Pericardium fibroblast (primary cell): ENCODE data around the gene GFY. TPM values are rescaled to one million over a fixed set of nuclear protein-coding genes. Genes with fewer than 3 reads are reported as not detected.

Experiments
- total RNA-seq: library from RNA; depleted of rRNA; stranded (reverse); fragments of >200 nt; gene quantifications from 2 replicates; pipeline ENCODE4 v1.2.3, GENCODE V29; 2015

Gene GFY
- not detected in 2 replicates for total RNA-seq

GRCh38 chr19:49425178-49425577, at the start of gene GFY:
Gene GFY (plus strand): TSS chr19:49425388. CDS start chr19:49426431, 1,043 bp downstream.

GRCh38 chr19:49387936-49388372, 37.2 kb upstream of the GFY start, which contains the start of gene KASH5:
Gene KASH5 (plus strand): TSS chr19:49388249. CDS start chr19:49390884, 2,635 bp downstream.

GRCh38 chr19:49423071-49423984, 1.9 kb upstream of the GFY start, which contains the start of gene PTH2:
Gene PTH2 (minus strand): TSS chr19:49423441. CDS start chr19:49423339, 102 bp downstream.

GRCh38 chr19:49441210-49441959, 16.2 kb downstream of the GFY start, which contains the start of gene SLC17A7:
Gene SLC17A7 (minus strand): TSS chr19:49441527. CDS start chr19:49441379, 148 bp downstream.

GRCh38 chr19:49451430-49452181, 26.4 kb downstream of the GFY start, which contains the start of gene PIH1D1:
Gene PIH1D1 (minus strand): TSS chr19:49451814. CDS start chr19:49451574, 240 bp downstream.

GRCh38 chr19:49453013-49453756, 28.0 kb downstream of the GFY start, which contains the start of gene ALDH16A1:
Gene ALDH16A1 (plus strand): TSS chr19:49453225. CDS start chr19:49453332, 107 bp downstream.

GRCh38 chr19:49473868-49474541, 48.8 kb downstream of the GFY start, which contains the start of gene FLT3LG:
Gene FLT3LG (plus strand): TSS chr19:49474215. CDS start chr19:49474640, 425 bp downstream.

Other genes with a start within 250 kb of the GFY start
- gene SLC6A16, start 100.2 kb upstream of the GFY start, total RNA-seq, result 0.51 TPM in 1 of 2 replicates, not detected in the other
- gene CD37, start 90.0 kb upstream of the GFY start, total RNA-seq, result not detected in 2 replicates
- 33.3 and 35.7 TPM in 2 replicates for gene TEAD2, start 63.0 kb upstream of the GFY start, total RNA-seq
- 0.70 TPM in 1 of 2 replicates, not detected in the other for gene DKKL1, start 61.5 kb upstream of the GFY start, total RNA-seq
- gene KASH5, start 37.1 kb upstream of the GFY start, total RNA-seq, result not detected in 2 replicates
- gene PTH2, start 1.9 kb upstream of the GFY start, total RNA-seq, result not detected in 2 replicates
- gene SLC17A7, start 16.1 kb downstream of the GFY start, total RNA-seq, result not detected in 2 replicates
- gene PIH1D1, start 26.4 kb downstream of the GFY start, total RNA-seq, result 52.9 and 75.9 TPM in 2 replicates
- gene ALDH16A1, start 27.8 kb downstream of the GFY start, total RNA-seq, result 25.3 and 36.2 TPM in 2 replicates
- 2.6 and 3.3 TPM in 2 replicates for gene FLT3LG, start 48.8 kb downstream of the GFY start, total RNA-seq
- 4,979 and 5,980 TPM in 2 replicates for gene RPL13A, start 62.2 kb downstream of the GFY start, total RNA-seq
- gene RPS11, start 71.0 kb downstream of the GFY start, total RNA-seq, result 4,757 and 6,131 TPM in 2 replicates
- 117 and 185 TPM in 2 replicates for gene FCGRT, start 87.3 kb downstream of the GFY start, total RNA-seq
- 161 and 237 TPM in 2 replicates for gene RCN3, start 102.6 kb downstream of the GFY start, total RNA-seq
- 63.1 and 64.5 TPM in 2 replicates for gene NOSIP, start 155.2 kb downstream of the GFY start, total RNA-seq
- gene PRRG2, start 155.9 kb downstream of the GFY start, total RNA-seq, result 0.09 TPM in 1 of 2 replicates, not detected in the other
- 6.9 and 8.0 TPM in 2 replicates for gene PRR12, start 165.8 kb downstream of the GFY start, total RNA-seq
- gene RRAS, start 214.8 kb downstream of the GFY start, total RNA-seq, result 93.1 and 141 TPM in 2 replicates
- gene SCAF1, start 216.8 kb downstream of the GFY start, total RNA-seq, result 31.8 and 47.6 TPM in 2 replicates
- 33.0 and 39.3 TPM in 2 replicates for gene IRF3, start 240.5 kb downstream of the GFY start, total RNA-seq
- gene BCL2L12, start 240.5 kb downstream of the GFY start, total RNA-seq, result 4.9 and 19.4 TPM in 2 replicates